Activated naive CD4-positive, alpha-beta T cell treated with anti-CD3 and anti-CD28 coated beads, Interleukin-2, amount 50 U/mL, for 24 hours (primary cell): ENCODE results near the gene PHACTR3.

Experiments
- H3K27ac Mint-ChIP-seq: one replicate; pipeline ENCODE4 v1.8.0; 2021; ENCODE audit warnings: mild to moderate bottlenecking, mixed read lengths
- H3K27me3 Mint-ChIP-seq: one replicate; pipeline ENCODE4 v1.8.0; 2021; ENCODE audit warnings: mixed read lengths
- H3K36me3 Mint-ChIP-seq: one replicate; pipeline ENCODE4 v1.8.0; 2021; ENCODE audit warnings: mixed read lengths
- H3K4me1 Mint-ChIP-seq: one replicate; pipeline ENCODE4 v1.8.0; 2021; ENCODE audit warnings: mixed read lengths
- H3K4me3 Mint-ChIP-seq: one replicate; pipeline ENCODE4 v1.8.0; 2021; ENCODE audit warnings: mild to moderate bottlenecking, mixed read lengths
- H3K9me3 Mint-ChIP-seq: one replicate; pipeline ENCODE4 v1.8.0; 2021; ENCODE audit warnings: mixed read lengths

PHACTR3 gene

DNA sequence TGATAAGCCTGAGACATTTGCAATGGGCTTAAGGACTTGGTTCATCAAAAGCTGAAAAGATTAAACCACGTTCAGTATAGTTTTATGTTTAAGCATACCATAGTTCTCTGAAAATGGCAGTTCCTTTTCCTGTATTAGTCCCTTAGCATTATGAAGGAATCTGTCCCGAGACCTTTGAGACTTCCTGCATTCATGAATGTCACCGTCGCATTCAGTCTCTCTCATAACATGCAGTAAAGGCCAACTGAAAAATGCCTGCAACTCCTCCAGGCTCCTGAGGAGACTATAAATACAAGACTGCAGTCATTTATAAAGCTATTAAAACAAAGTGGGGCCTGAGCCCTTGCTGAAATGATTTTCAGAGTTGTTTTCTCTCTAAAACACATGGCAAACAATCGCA lies 200.0 kb downstream of the PHACTR3 start:
- H3K27ac Mint-ChIP-seq, result no peak overlapping the region
- H3K36me3 Mint-ChIP-seq, result peaks cover 2% of the 10 kb centered on the region
- no peak overlapping the region for H3K4me3 Mint-ChIP-seq
- H3K4me1 Mint-ChIP-seq, result no peaks in the 10 kb centered on the region
- peaks cover 12% of the 10 kb centered on the region for H3K9me3 Mint-ChIP-seq
- peaks cover 13% of the 10 kb centered on the region for H3K27me3 Mint-ChIP-seq

GRCh38 chr20:59804871-59805665 lies 200.7 kb downstream of the PHACTR3 start:
- Mint-ChIP-seq H3K9me3 (peaks cover 6% of the 10 kb centered on the region), H3K27ac (no peak overlapping the region), H3K4me1 (no peaks in the 10 kb centered on the region), H3K27me3 (peaks cover 13% of the 10 kb centered on the region), H3K4me3 (no peak overlapping the region), H3K36me3 (peaks cover 2% of the 10 kb centered on the region)

GRCh38 chr20:59805786-59806577 lies 201.6 kb downstream of the PHACTR3 start:
- no peaks in the 10 kb centered on the region for H3K36me3 Mint-ChIP-seq
- H3K4me3 Mint-ChIP-seq, result no peak overlapping the region
- H3K27me3 Mint-ChIP-seq, result peaks cover 13% of the 10 kb centered on the region
- no peaks in the 10 kb centered on the region for H3K4me1 Mint-ChIP-seq
- no peak overlapping the region for H3K27ac Mint-ChIP-seq
- no peaks in the 10 kb centered on the region for H3K9me3 Mint-ChIP-seq

DNA sequence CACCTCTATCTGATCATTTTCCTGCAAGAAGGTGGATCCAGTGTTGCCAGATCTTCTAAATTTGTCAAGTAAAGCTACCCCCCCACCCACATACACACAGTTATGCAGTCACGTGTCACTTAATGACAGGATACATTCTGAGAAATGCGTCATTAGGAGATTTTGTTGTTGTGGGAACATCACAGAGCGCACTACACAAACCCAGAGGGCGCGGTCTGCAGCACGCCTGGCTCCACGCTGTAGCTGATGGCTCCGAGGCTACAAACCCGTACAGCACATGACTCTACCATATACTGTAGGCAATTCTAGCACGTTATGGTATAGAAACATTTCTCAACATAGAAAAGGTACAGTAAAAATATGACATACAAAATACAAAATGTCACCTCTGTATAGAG lies 202.2 kb downstream of the PHACTR3 start:
- no peak overlapping the region for H3K4me3 Mint-ChIP-seq
- peaks cover 13% of the 10 kb centered on the region for H3K27me3 Mint-ChIP-seq
- H3K9me3 Mint-ChIP-seq, result no peaks in the 10 kb centered on the region
- no peaks in the 10 kb centered on the region for H3K4me1 Mint-ChIP-seq
- H3K36me3 Mint-ChIP-seq, result no peaks in the 10 kb centered on the region
- H3K27ac Mint-ChIP-seq, result no peak overlapping the region

DNA sequence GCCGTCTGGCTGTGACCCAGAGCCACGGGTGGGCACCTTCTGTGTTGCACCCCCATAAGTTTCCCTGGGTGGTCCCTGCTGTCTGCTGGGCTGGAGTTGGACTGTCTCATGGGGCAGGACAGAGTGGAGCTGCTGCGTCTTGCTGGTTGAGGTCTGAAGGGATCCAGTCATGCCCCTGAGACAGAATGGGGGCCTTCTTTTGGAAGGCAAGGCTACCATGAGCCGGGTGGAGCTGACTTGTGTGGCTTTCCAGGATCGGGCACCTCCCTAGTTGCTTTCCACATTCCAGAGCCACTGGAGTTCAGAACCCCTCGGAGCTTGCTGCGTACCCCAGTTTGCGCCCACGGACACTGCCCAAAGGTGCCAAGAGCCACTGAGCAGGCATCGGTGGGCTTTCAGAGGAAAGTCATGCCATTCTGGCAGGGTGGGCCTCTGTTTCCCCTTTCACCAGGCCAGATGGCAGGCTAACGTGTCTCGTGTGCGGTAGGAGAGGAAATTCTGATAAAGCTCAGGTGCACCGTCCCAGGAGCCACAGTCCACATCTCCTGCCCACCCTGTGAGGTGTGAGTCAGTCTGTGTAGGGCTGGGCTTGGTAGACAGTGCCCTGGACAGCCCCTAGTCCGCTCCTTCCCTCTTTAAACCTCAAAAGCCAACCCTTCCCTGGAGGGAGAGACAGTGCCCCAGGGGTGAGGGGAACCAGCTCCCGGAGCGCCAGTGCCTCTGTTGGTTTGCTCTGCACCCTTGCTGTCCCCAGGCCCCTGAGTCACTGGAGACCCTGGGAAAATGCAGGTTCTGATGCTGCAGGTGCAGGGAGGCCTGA lies 203.8 kb downstream of the PHACTR3 start:
- no peaks in the 10 kb centered on the region for H3K4me1 Mint-ChIP-seq
- peaks cover 9% of the 10 kb centered on the region for H3K27me3 Mint-ChIP-seq
- H3K36me3 Mint-ChIP-seq, result no peaks in the 10 kb centered on the region
- no peak overlapping the region for H3K4me3 Mint-ChIP-seq
- no peaks in the 10 kb centered on the region for H3K9me3 Mint-ChIP-seq
- no peak overlapping the region for H3K27ac Mint-ChIP-seq

DNA sequence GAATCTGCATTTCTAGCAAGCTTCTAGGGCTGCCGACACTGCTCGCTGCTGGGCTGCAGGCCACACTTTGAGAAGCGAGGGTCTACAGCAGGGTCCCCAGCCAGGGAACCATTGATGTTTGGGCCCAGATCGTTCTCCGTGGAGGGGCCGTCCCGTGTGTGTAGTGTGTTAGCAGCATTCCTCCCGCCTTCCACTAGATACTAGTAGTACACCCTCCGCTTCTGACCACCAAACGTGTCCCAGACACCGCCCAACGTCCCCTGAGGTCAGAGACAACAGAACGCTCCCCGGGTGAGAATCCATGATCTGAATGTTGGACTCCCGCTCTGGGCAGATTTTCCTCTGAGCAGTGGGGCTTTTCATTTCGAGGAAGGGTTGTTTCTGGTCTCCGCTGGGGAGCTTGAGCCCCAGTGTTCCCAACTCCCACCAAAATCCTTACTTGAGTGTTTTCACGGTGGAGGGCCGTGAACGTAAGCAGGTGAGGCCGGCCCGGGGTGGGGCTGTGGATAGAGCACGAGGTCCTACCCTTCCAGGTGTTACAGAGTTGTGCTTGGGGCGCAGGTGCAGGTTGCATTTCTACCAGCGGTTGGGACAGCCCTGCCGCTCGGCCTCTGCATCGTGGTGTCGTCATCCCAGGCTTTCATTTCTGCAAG lies 204.5 kb downstream of the PHACTR3 start:
- H3K27me3 Mint-ChIP-seq, result peaks cover 7% of the 10 kb centered on the region
- no peaks in the 10 kb centered on the region for H3K4me1 Mint-ChIP-seq
- H3K4me3 Mint-ChIP-seq, result no peak overlapping the region
- no peaks in the 10 kb centered on the region for H3K9me3 Mint-ChIP-seq
- no peak overlapping the region for H3K27ac Mint-ChIP-seq
- H3K36me3 Mint-ChIP-seq, result no peaks in the 10 kb centered on the region

DNA sequence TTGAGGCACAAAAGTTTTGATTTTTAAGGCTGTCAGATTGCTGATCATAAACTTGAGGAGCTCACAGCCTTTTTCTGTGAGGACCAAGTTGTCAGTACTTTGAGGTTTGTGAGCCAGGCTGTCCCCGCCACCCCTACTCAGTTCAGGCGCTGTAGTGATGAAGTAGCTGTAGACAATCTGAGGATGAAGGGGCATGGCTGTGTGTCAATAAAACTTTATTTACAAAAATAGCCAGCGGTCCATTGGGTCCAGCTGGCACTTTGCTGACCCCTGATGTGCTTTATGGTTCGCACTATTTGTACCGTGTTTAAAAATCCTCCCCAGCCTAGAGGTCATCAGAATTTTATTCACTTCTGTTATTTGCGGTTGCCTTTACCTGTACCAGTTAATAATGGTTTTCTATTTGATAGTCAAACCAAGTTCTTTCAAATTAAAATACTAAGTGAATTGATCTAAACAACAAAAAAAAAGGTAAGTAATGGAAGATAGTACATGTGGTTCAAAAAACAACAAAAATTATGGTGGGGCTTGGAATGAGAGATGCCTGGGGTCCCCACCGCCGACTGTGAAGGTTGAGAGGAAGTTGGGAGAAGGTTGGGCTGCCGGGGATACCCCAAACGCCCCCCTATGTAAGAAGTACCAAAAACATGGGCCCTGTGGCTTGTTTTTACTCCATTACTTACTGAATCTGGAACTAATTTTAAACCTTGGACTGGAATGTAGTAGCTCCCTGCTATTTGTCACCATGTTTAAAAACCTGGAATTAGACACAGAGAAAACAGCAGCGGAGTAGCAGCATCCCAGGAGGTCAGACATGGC lies 205.5 kb downstream of the PHACTR3 start:
- Mint-ChIP-seq H3K9me3 (no peaks in the 10 kb centered on the region), H3K4me1 (no peaks in the 10 kb centered on the region)

DNA sequence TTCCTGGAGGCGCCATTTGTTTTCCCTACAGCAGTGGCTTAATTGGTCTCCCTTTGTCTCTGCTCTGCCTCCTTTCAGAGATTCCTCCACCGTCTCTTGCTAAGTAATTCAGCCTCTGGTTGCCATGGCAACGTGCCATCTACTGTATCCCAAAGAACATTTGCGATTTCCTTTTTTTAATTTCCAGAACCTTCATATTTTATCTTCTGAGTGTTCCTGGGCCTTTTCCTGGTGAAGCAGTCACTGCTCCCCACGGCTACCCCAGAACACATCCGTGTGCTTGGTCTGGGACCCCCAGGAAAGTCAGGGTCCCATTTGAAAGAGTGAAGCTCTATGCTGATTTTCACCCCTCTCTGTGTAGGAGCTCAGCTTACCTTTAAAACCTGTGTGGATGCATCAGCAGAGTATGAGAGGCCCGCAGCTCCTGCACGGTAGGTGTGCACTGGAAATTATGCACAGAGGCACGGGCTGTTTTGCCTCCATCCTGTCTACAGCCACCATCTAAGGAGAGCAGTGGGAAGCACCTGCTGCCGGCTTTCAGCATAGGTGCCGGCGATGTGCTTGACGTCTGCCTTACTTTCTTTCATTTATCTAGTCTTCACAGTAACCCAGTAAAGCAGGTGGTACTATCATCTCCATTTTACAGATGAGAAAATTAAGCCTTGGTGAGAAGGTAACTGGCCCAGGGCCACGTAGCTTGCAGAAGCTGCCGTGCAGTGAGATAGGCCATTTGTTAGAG lies 206.3 kb downstream of the PHACTR3 start:
- no peaks in the 10 kb centered on the region for H3K9me3 Mint-ChIP-seq
- H3K27me3 Mint-ChIP-seq, result no peaks in the 10 kb centered on the region
- H3K4me3 Mint-ChIP-seq, result no peak overlapping the region
- H3K27ac Mint-ChIP-seq, result no peak overlapping the region
- no peaks in the 10 kb centered on the region for H3K4me1 Mint-ChIP-seq
- no peaks in the 10 kb centered on the region for H3K36me3 Mint-ChIP-seq

More for the DNA sequence above, 205.5 kb downstream of the PHACTR3 start:
- Mint-ChIP-seq H3K27me3 (peaks cover 4% of the 10 kb centered on the region), H3K36me3 (no peaks in the 10 kb centered on the region), H3K4me3 (no peak overlapping the region), H3K27ac (no peak overlapping the region)

- Mint-ChIP-seq H3K4me1 (no peaks in the 10 kb centered on the region), H3K27me3 (no peaks in the 10 kb centered on the region), H3K4me3 (no peak overlapping the region), H3K36me3 (no peaks in the 10 kb centered on the region), H3K27ac (no peak overlapping the region), H3K9me3 (no peaks in the 10 kb centered on the region)
Measured at GRCh38 chr20:59811681-59812171, 207.4 kb downstream of the PHACTR3 start.

DNA sequence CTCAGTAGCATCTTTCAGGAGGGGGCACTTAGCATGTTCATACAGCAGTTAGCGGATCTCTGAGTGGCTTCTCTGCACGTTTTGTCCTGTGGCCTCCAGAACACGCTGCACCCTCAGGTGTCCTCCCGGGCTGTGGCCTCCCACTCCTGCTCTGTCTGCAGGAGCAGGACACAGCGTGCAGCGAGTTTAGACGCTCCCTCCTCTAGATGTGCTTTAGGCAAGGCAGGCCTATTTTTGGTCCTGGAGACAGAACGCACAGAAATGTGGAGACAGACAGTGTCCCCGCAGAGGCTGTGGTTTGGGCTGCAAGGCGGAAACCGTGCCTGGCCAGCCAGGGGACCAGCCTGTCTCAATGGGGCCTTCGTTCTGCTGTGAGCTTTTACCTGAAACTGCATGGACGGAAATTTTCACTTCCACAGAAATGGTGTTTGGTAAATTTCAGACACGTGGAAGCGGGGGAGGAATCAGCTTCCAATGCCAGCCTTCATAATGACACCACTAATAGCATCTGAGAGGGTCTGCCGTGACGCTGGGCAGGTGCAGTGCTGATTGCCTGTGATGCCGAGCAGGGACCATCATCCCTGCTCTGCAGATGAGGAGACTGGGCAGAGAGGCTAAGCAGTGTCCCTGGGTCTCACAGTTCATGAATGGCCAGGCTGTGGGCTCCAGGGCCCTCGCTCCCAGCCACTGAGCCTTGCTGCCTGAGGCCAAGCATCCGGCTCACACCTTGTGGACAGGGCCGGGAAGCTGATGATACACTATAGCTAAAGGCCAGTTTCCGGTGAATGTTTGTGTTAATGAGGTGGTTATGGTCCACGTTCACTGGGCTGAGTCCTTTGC lies 208.2 kb downstream of the PHACTR3 start:
- Mint-ChIP-seq H3K27me3 (no peaks in the 10 kb centered on the region), H3K27ac (no peak overlapping the region), H3K9me3 (no peaks in the 10 kb centered on the region), H3K4me1 (no peaks in the 10 kb centered on the region), H3K4me3 (no peak overlapping the region), H3K36me3 (no peaks in the 10 kb centered on the region)

GRCh38 chr20:59813126-59813947 lies 209.0 kb downstream of the PHACTR3 start:
- Mint-ChIP-seq H3K9me3 (no peaks in the 10 kb centered on the region), H3K4me1 (no peaks in the 10 kb centered on the region), H3K36me3 (no peaks in the 10 kb centered on the region), H3K4me3 (no peak overlapping the region), H3K27ac (no peak overlapping the region), H3K27me3 (no peaks in the 10 kb centered on the region)

GRCh38 chr20:59813948-59814839 lies 209.9 kb downstream of the PHACTR3 start:
- no peak overlapping the region for H3K4me3 Mint-ChIP-seq
- no peaks in the 10 kb centered on the region for H3K27me3 Mint-ChIP-seq
- H3K27ac Mint-ChIP-seq, result no peak overlapping the region
- no peaks in the 10 kb centered on the region for H3K9me3 Mint-ChIP-seq
- no peaks in the 10 kb centered on the region for H3K4me1 Mint-ChIP-seq
- H3K36me3 Mint-ChIP-seq, result no peaks in the 10 kb centered on the region
